ENCODE measurements around the gene LRRC41. TPM values are rescaled to one million over a fixed set of nuclear protein-coding genes. Genes with fewer than 3 reads are reported as not detected.
"Not testable (repeated sequence)": the region's sequence is repeated elsewhere in the genome, so short reads cannot be mapped to it uniquely, and the experiment has no call there.

Gene LRRC41
- total RNA-seq, 4 donors from 2014 or later, result 26.8 to 87.2 (median 60.3) TPM

DNA sequence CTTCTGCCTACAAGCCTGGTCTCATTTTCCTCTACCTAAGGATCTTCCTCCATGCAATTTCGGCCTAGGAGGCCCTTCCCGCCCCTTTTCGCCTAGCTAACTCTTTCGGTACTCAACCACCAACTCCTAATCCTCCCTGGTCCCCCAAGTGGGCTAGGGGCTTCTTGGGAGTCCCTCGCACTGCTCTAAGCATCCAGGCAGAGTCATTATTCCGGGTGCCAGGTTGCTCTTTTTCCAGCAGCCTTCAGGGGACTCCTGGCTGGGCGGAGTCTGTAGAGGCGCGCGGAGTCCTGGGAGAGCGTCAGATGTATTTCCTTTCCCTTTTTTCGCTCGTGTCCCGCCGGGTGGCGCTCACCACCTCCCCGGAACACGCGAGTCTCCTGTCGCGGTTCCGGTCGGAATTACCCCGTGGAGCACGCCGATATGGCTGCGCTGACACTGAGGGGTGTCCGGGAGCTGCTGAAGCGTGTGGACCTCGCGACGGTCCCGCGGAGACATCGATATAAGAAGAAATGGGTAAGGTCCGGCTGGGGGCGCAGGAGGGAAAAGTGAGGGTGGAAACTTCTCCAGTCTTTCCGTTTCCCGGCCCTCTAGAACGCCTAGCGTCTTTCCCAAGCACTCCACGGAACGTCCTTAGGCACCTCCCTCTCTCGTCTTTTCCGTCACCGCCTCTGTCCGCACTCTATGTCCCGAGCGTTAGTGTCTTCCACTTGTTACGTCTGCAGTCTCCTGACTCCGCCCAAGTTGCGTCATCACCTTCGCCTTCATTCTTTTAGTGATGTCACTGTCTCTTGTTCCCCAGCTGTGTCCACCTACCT, 37.2 kb upstream of the LRRC41 start, which contains the start of gene NSUN4:
Gene NSUN4, plus strand, starts transcription at position 404 of the 818 bp plus-strand sequence. Its CDS starts 20 bp downstream, at position 424.
- peak; percentile 42 to 71 for TF ChIP-seq POLR2A (IDR thresholded peaks at IDR 0.05)
- TF ChIP-seq, protein P1, sequence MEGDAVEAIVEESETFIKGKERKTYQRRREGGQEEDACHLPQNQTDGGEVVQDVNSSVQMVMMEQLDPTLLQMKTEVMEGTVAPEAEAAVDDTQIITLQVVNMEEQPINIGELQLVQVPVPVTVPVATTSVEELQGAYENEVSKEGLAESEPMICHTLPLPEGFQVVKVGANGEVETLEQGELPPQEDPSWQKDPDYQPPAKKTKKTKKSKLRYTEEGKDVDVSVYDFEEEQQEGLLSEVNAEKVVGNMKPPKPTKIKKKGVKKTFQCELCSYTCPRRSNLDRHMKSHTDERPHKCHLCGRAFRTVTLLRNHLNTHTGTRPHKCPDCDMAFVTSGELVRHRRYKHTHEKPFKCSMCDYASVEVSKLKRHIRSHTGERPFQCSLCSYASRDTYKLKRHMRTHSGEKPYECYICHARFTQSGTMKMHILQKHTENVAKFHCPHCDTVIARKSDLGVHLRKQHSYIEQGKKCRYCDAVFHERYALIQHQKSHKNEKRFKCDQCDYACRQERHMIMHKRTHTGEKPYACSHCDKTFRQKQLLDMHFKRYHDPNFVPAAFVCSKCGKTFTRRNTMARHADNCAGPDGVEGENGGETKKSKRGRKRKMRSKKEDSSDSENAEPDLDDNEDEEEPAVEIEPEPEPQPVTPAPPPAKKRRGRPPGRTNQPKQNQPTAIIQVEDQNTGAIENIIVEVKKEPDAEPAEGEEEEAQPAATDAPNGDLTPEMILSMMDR (IDR thresholded peaks at IDR 0.05), result peak; percentile 67 to 77 (median 73)
- H3K27ac ChIP-seq, result peak within 1 kb of the TSS; percentile 91 to 97
- intact Hi-C loops (cut with DNase I; ENCODE audit: low total_unique reads), result no loop called here
- H3K36me3 ChIP-seq, result no peaks in the 10 kb centered on the region
- H3K27me3 ChIP-seq, result no peaks in the 10 kb centered on the region
- no peaks in the 10 kb centered on the region for H3K4me1 ChIP-seq
- peak within 1 kb of the TSS; percentile 47 to 87 for H3K4me3 ChIP-seq
- H3K9me3 ChIP-seq, result no peaks in the 10 kb centered on the region
- DNase-seq, result peak; percentile 91 to 92

DNA sequence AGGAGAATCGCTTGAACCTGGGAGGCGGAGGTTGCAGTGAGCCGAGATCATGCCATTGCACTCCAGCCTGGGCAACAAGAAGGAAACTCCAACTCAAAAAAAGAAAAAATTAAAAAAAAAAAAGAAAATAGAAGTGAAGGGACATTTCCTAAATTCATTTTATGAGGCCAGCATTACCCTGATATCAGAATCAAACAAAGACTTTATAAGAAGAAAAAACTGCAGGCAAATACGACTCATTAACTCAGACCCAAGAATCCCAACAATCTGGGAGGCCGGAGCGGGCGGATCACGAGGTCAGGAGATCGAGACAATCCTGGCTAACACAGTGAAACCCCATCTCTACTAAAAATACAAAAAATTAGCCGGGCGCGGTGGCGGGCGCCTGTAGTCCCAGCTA, 34.0 kb upstream of the LRRC41 start:
- intact Hi-C loops (cut with DNase I; ENCODE audit: low total_unique reads); DNase-seq: not testable (repeated sequence)

DNA sequence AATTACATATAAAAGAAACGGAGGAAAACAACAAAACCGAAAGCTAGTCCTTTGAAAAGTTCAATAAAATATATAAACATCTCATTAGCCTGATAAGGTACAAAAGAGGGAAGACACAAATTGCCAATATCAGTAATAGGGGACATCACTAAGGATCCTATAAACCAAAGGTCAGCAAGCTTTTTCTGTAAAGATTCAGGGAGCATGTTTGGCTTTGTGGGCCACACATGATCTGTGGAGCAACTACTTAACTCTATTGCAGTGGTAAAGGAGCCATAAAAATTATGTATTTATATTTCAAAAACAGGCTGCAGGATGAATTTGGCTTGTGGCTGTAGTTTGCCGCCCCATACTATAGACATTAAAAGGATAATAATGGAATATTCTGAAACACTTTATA, 31.7 kb upstream of the LRRC41 start:
- no peaks in the 10 kb centered on the region for H3K9me3 ChIP-seq

More for the DNA sequence above, 34.0 kb upstream of the LRRC41 start:
- not testable (repeated sequence) for H3K4me3 ChIP-seq, H3K27ac ChIP-seq, H3K4me1 ChIP-seq, H3K9me3 ChIP-seq, H3K36me3 ChIP-seq, H3K27me3 ChIP-seq

DNA sequence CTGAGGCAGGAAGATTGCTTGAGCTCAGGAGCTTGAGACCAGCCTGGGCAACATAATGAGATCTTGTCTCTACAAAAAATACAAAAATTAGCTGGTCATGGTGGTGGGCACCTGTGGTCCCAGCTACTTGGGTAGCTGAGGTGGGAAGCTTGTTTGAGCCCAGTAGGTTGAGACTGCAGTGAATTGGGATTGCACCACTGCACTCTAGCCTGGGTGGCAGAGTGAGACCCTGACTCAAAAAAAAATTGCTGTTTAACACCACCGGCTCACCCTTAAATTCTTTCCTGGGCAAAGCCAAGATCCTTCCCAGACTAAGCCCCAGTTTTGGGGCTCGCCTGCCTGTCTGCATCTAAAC, 30.6 kb upstream of the LRRC41 start:
- no peaks in the 10 kb centered on the region for H3K27me3 ChIP-seq
- H3K27ac ChIP-seq, result no peak overlapping the region
- DNase-seq, result no peak
- intact Hi-C loops (cut with DNase I; ENCODE audit: low total_unique reads), result no loop called here
- TF ChIP-seq, protein P1 (IDR thresholded peaks at IDR 0.05), result no peak
- no peak for TF ChIP-seq POLR2A (IDR thresholded peaks at IDR 0.05)
- H3K9me3 ChIP-seq, result no peaks in the 10 kb centered on the region
- no peaks in the 10 kb centered on the region for H3K36me3 ChIP-seq
- no peak overlapping the region for H3K4me3 ChIP-seq
- H3K4me1 ChIP-seq, result no peaks in the 10 kb centered on the region

More for the DNA sequence above, 31.7 kb upstream of the LRRC41 start:
- no peaks in the 10 kb centered on the region for H3K27me3 ChIP-seq
- intact Hi-C loops (cut with DNase I; ENCODE audit: low total_unique reads), result no loop called here
- H3K4me3 ChIP-seq, result no peak overlapping the region
- TF ChIP-seq, protein P1 (IDR thresholded peaks at IDR 0.05), result no peak
- TF ChIP-seq POLR2A (IDR thresholded peaks at IDR 0.05), result no peak
- H3K36me3 ChIP-seq, result no peaks in the 10 kb centered on the region
- no peak overlapping the region for H3K27ac ChIP-seq
- no peaks in the 10 kb centered on the region for H3K4me1 ChIP-seq
- no peak for DNase-seq

DNA sequence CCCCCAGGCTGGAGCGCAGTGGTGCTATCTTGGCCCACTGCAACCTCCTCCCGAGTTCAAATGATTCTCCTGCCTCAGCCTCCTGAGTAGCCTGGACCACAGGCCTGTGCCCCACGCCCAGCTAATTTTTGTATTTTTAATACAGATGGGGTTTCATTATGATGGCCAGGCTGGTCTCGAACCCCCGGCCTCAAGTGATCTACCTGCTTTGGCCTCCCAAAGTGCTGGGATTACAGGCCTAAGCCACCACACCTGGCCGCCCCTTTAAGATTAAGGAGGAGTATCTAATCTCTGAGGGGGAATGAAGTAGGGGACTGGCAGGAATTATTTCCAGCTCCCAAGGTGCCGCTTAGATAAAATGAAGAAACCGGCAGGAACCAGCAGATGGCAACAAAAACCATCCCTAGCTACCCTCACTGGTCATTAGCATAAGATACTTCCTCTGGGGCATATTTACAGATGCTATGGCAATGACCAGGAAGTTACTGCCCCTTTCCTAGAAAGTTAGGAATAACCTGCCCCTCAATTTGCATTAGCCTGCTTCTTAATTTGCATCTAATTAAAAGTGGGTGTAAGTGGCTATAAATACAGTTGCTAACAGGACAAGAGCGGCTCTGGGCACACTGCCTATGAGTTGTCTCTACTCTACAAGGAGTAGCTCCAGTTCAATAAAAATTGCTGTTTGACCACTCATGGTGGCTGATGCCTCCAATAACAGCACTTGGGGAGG, 30.0 kb upstream of the LRRC41 start:
- no peak for TF ChIP-seq POLR2A (IDR thresholded peaks at IDR 0.05)
- TF ChIP-seq, protein P1 (IDR thresholded peaks at IDR 0.05), result no peak
- no peaks in the 10 kb centered on the region for H3K27me3 ChIP-seq
- DNase-seq, result no peak
- H3K27ac ChIP-seq, result no peak overlapping the region
- no peaks in the 10 kb centered on the region for H3K4me1 ChIP-seq
- H3K9me3 ChIP-seq, result no peaks in the 10 kb centered on the region
- no peaks in the 10 kb centered on the region for H3K36me3 ChIP-seq
- H3K4me3 ChIP-seq, result no peak overlapping the region
- intact Hi-C loops (cut with DNase I; ENCODE audit: low total_unique reads), result no loop called here

DNA sequence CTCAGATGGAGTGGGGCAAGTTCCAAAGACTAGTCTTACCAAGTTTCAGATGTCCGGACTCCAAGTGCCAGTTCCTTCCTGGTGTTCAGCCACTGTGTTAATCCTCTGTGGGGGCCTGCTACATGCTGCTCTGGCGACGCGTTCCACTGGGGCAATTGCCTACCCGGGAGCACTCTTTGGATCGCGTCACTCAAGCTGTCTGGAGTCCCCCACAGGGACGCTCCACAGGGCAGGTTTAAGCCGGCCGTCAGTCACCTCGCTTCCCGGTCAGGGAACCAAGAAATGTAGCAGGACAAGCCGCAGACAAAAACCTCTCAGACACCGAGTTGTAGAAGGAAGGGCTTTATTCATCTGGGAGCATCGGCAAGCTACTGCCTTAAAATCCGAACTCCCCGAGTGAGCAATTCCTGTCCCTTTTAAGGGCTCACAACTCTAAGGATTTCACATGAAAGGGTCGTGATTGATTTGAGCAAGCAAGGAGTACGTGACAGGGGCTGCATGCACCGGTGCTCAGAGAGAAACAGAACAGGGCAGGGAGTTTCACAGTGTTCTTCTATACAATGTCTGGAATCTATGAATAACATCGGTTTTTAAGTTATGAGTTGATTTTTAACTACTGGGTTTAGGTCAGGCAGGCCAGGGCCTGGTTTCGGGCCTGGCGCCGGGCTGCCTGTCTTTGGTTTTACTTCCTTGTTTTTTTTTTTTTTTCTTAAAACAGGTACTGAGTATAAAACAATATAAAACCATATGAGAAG, 28.5 kb upstream of the LRRC41 start:
- H3K9me3 ChIP-seq; intact Hi-C loops (cut with DNase I; ENCODE audit: low total_unique reads); H3K4me3 ChIP-seq: not testable (repeated sequence)

DNA sequence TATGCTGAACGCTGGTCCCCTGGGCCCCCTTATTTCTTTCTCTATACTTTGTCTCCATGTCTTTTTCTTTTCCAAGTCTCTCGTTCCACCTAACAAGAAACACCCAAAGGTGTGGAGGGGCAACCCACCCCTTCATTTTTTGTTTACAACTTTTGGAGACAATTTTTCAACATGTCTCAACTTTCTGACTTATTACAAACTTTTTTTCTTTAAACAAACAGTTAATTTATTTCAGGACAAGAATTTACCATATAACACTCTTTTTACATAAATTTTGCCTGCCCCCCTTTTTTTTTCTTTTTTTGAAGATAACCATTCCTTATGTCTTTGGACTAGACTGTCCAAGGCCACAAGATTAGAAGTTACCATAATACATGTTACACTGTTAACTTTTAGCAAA, 27.0 kb upstream of the LRRC41 start:
- H3K27me3 ChIP-seq; intact Hi-C loops (cut with DNase I; ENCODE audit: low total_unique reads); H3K36me3 ChIP-seq; H3K27ac ChIP-seq; H3K4me1 ChIP-seq; H3K4me3 ChIP-seq; DNase-seq; H3K9me3 ChIP-seq: not testable (repeated sequence)

More for the DNA sequence above, 28.5 kb upstream of the LRRC41 start:
- H3K27me3 ChIP-seq, DNase-seq, H3K27ac ChIP-seq, H3K4me1 ChIP-seq, H3K36me3 ChIP-seq: not testable (repeated sequence)

DNA sequence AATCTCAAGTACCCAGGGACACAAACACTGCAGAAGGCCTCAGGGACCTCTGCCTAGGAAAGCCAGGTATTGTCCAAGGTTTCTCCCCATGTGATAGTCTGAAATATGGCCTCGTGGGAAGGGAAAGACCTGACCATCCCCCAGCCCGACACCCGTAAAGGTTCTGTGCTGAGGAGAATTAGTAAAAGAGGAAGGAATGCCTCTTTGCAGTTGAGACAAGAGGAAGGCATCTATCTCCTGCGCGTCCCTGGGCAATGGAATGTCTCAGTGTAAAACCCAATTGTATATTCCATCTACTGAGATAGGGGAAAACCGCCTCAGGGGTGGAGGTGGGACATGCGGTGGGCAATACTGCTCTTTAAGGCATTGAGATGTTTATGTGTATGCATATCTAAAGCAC, 26.4 kb upstream of the LRRC41 start:
- H3K4me1 ChIP-seq, DNase-seq: not testable (repeated sequence)

More for the DNA sequence above, 26.4 kb upstream of the LRRC41 start:
- H3K27ac ChIP-seq; H3K27me3 ChIP-seq; intact Hi-C loops (cut with DNase I; ENCODE audit: low total_unique reads); H3K36me3 ChIP-seq; H3K9me3 ChIP-seq; H3K4me3 ChIP-seq: not testable (repeated sequence)

Data from uterus (tissue), 4 donors.